GM12801 (cell line): ENCODE measurements around the gene FEN1.

ENCODE experiments used
- CTCF ChIP-seq: IDR thresholded peaks from one replicate; pipeline ENCODE4 v1.5.1; 2011; ENCODE audit warnings: control low read depth; ENCODE audit not compliant: insufficient read length; ENCODE audit errors: extremely low read depth

Gene FEN1

GRCh38 chr11:61828379-61828628 lies 35.6 kb downstream of the FEN1 start:
- TF ChIP-seq CTCF: no peak

- no peak for TF ChIP-seq CTCF
Measured at GRCh38 chr11:61828629-61829407, 36.1 kb downstream of the FEN1 start.

GRCh38 chr11:61829806-61830205 lies 37.1 kb downstream of the FEN1 start:
- no peak for TF ChIP-seq CTCF

GRCh38 chr11:61830237-61831105 lies 37.8 kb downstream of the FEN1 start:
- TF ChIP-seq CTCF: no peak

- TF ChIP-seq CTCF: no peak
Measured at GRCh38 chr11:61832207-61832606, 39.5 kb downstream of the FEN1 start.

DNA sequence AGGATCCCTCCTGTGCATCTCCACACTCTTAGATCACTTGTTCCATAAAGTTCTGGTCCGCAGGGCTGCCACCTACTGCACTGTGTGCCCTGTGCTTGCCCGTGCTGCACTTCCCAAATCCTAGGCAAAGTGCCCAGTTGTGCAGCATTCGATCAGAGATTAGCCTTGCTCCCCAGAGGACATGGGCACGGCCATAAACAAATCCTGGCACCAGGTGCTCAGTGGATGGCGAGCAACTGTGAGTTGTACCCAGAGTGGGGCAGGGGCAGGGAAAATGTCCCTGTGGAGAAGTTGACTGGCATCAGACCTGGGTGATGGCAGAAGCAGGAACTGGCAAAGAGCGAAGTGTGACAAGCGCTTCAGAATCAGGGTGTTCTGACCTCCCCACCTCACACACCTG lies 40.0 kb downstream of the FEN1 start:
- TF ChIP-seq CTCF: no peak

GRCh38 chr11:61833471-61833870 lies 40.8 kb downstream of the FEN1 start:
- no peak for TF ChIP-seq CTCF
